GM04504 (cell line): Measurements from ENCODE around the gene MAP7.
A peak's percentile ranks its signal among the peaks of the same experiment; 100 is the strongest.
"Not testable (repeated sequence)": the region's sequence is repeated elsewhere in the genome, so short reads cannot be mapped to it uniquely, and the experiment has no call there.

Source experiments
- DNase-seq: peaks from one replicate; pipeline ENCODE4 v3.0.0-alpha.2; 2012; ENCODE audit warnings: low read depth

MAP7 gene

DNA sequence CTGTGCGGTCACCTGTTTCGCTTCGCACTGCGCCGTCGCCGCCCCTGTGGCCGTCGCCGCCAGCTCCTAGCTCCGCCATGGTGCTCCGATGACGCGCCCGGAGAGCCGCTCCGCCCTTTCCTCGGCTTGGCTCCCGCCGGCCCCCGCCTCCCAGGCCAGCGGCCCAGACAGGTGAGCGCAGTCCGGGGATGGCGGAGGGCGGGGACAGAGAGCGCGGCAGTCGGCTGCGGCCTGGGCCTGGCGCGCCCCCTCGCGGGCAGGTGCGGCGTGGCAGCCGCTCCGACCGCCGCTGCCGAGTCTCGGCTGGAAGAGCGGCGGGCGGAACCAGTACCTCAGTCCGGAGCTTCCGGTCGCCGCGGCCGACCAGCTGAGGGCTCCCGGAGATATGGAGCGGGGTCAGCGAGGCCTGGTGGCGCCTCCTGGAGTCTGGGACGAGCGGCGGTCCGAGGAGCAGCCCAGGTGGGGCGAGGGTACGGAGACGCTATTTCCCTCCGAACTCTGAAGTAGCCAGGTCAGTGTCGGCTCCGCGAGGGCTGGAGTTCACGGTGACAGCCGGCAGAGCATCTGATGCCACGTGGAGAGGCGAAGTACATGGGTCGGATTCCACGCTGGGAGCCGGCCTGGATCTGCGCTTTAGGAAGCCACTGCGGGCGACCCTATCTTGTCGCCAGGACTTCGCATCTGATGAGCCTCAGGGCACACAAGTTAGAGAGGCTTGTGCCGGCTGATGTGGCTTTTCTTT, at the start of gene MAP7:
Gene MAP7, minus strand, starts transcription at position 93 of the 742 bp plus-strand sequence. Its CDS starts 14 bp downstream, at position 79.
- DNase-seq: no peak

- DNase-seq: peak; percentile 68
These were observed 49.2 kb upstream of the MAP7 start for GRCh38 chr6:136599329-136600011.

GRCh38 chr6:136598048-136598447, 47.8 kb upstream of the MAP7 start:
- DNase-seq: no peak

DNA sequence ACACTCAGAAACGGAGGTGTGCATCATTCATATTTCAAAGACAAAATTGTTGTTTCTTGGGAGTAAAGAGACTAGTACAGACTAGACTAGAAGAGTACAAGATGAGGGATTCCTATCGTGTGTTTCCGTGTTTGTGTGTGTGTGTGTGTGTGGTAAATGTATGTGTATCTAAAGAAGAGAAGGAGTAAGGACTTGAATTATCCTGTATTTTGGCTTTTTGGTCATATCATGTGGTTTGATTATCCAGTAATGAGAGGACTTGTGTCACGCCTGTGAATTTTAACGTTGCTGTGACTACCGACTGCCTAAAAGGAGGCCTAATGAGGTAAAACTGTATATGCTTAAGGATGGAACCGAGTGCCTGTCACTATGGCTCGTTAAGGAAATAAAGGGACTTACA, 44.4 kb upstream of the MAP7 start:
- DNase-seq: no peak

- DNase-seq: peak; percentile 95
These were observed 43.7 kb upstream of the MAP7 start for GRCh38 chr6:136593748-136594490.

- DNase-seq: peak; percentile 55
These were observed 42.9 kb upstream of the MAP7 start for GRCh38 chr6:136592930-136593673.

DNA sequence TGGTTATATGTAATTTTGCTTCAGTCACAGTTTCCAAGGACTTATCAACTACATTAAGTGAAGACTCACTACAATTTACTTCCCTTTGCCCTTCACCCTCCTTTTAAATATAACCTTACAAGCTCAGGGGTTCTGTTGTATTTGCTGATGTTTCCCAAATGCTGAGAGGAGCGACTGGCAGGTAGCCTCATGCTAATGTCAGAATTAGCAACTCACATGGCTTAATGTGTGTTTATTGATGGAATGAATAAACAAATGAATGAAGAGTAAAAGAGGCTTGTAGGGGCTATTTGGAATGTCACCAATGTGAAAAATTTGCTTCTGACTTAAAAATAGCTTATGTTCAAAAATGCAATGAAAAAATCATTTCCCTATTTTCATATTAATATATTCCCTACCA, 41.4 kb upstream of the MAP7 start:
- no peak for DNase-seq

DNA sequence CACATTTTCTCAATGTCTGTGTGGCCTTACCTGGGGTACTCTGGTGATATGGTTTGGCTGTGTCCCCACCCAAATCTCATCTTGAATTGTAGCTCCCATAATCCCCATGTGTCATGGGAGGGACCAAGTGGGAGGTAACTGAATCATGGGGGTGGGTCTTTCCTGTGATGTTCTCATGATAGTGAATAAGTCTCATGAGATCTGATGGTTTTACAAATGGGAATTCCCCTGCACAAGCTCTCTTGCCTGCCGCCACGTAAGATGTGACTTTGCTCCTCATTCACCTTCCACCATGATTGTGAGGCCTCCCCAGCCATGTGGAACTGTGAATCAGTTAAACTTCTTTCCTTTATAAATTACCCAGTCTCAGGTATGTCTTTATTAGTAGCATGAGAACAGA, 40.6 kb upstream of the MAP7 start:
- not testable (repeated sequence) for DNase-seq

DNA sequence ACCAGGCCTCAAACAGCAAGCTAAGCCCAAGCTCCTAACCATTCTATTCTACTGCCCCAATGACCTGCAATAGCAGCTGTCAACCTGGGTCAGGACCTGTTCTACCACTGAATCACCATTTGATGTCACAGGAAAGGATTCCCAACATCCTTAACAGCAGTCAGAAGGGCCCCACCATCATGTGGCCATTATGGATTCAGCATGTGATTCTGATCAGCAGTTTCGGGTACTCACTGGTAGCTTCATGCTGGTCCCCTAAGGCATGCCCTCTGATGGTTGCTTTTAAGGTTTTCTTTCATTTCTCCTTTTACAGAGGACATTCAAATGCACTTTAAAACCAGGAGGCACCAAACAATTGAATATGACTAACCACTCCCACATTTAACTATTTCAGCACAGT, 37.3 kb upstream of the MAP7 start:
- no peak for DNase-seq

GRCh38 chr6:136586295-136586694, 36.1 kb upstream of the MAP7 start:
- DNase-seq: peak; percentile 75

DNA sequence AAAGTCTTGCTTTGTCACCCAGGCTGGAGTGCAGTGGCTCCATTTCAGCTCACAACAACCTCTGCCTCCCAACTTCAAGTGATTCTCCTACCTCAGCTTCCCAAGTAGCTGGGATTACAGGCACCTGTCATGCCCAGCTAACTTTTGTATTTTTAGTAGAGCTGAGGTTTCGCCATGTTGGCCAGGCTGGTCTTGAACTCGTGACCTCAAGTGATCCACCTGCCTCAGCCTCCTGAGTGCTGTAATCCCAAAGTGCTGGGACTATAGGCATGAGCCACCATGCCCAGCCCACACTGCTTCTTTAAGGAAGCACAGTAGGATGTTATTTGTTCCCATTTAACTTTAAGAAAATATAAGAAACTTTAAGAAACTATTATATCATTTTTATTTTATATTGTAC, 35.3 kb upstream of the MAP7 start:
- DNase-seq: not testable (repeated sequence)

DNA sequence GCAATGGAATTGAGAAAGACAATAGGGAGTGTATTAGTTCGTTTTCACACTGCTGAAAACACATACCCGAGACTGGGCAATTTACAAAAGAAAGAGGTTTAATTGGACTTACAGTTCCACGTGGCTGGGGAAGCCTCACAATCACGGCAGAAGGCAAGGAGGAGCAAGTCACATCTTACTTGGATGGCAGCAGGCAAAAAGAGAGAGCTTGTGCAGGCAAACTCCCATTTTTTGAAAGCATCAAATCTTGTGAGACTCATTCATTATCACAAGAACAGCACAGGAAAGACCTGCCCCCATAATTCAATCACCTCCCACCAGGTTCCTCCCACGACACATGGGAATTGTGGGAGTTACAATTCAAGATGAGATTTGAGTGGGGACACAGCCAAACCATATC, 34.1 kb upstream of the MAP7 start:
- DNase-seq: not testable (repeated sequence)

- DNase-seq: peak; percentile 80
These were observed 32.7 kb upstream of the MAP7 start for GRCh38 chr6:136582711-136583471.

- DNase-seq: no peak
These were observed 29.6 kb upstream of the MAP7 start for GRCh38 chr6:136579800-136580199.

GRCh38 chr6:136576821-136577220, 26.6 kb upstream of the MAP7 start:
- DNase-seq: no peak

- DNase-seq: no peak
These were observed 21.3 kb upstream of the MAP7 start for GRCh38 chr6:136571496-136571895.

GRCh38 chr6:136571065-136571464, 20.8 kb upstream of the MAP7 start:
- DNase-seq: no peak

DNA sequence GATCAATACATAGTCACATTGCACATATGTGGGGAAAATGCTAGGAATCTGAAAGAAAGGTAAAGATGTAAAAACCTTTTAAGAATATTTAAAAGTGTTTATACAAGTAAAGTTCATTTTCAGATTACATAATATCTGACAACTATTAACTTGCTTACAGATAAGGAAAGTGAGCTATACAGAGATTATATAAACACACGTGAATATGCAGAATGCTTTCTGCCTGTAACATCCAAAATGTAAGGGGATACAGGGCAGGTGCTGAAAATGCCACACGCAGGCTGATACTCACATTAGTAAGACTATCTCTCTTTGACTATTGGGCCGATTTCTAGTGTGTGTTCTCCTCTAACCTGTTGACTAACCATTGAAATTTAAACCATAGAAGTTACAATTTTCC, 17.9 kb upstream of the MAP7 start:
- no peak for DNase-seq

DNA sequence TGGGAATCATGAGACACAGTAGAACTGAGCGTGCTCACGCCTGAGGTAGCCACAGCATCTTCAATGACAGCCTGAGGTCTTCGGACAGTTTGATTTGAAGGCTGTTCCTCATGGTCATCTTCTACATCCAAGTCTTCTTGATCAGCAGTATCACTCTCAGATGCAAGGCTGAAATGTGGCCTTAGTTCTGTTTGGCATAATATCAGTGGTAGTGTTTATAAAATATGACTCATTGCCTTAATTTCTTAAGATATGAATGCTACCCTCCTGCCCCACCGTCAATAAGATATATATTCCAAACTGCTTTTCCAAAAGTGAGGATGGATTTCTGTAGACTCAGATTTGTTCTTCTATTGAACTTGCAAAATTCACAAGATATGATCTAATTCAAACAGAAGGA, 17.5 kb upstream of the MAP7 start:
- DNase-seq: no peak

DNA sequence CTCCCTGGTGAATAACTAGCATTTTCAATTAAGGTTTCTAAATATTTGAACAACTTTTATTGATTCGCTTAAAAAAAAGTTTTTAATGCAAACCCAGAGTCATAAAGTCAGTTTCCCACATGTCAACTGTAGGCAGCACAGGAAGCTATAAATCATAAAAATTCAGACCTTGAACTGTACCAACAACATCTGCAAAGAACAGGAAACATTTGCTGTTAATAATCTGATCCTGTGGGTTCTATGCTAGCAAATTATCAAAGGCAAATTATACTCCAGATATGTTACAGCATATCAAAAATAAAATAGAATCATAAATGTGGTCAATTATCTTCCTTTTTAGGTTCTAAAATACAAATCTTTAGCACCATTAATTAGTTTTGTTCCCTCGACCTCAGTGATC, 16.6 kb upstream of the MAP7 start:
- DNase-seq: no peak

DNA sequence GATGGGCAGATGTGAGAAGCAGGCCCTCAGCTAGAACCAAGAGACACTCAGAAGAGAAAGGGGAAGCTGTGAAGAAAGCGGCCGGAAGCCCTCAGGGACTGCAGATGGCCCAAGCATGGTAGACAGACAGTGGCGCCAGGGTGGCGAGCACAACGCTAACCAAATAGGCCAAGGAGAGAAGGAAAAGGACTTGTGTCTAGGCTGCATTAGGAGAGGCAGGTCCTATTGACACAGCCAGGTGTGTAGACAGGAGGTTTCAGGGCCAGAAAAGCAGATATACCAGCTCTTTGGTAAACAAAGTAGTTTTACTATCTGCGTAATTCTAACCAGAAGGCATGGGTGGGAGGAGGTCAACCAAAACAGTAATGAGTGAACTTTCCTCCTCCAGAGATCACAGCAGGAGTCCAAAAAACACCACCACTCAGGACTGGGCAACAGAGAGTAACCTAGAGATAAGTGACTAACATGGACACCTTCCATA, 15.8 kb upstream of the MAP7 start:
- DNase-seq: no peak
